HG03432 (cell line): ENCODE measurements around the gene EFNA5.
"Not testable (repeated sequence)": the region's sequence is repeated elsewhere in the genome, so short reads cannot be mapped to it uniquely, and the experiment has no call there.

Source experiments
- ATAC-seq: cut with Tn5 transposase; IDR thresholded peaks from one replicate; pipeline ENCODE4 v1.9.1; 2021; ENCODE audit warnings: mild to moderate bottlenecking, moderate library complexity; ENCODE audit not compliant: unreplicated experiment

Gene EFNA5

DNA sequence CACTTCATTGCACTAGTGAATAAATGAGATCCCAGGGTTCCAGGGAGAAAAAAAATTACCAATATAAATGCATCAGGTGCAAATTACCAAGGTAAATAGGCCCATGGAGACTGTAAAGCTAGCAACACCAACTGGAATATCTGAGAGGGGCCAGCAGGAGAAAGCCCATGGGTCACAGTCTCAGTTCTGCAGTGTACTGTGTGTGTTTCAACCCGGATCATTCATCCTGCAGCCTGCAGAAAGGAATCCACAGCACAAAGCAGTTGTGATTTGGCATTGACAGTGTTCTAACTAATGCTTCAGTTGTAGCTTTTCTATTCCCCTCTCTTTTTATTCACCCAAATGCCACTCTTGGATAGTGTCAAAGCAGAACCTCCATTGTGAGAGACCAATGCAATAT, 171.0 kb downstream of the EFNA5 start:
- no peak for ATAC-seq

DNA sequence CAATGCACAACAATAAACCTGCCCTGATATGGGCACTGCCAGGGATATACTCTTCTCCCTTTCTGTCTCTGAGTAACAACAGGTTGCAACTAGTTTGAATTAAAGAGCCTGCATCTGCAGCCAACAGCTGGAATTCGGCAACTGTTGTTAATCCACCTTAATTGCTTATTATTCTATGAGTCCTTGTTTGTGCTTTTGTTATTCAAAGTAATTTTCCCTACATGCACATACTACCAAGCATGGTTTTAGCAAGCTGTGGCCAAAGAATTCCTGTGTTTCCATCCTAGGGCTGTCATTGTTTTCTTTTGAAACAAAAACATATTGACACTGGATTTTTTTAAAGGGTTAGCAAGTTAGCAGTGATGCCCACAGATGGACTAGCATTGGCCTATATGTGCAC, 171.5 kb downstream of the EFNA5 start:
- ATAC-seq: no peak

- no peak for ATAC-seq
Observed at GRCh38 chr5:107496466-107496865, 174.3 kb downstream of the EFNA5 start.

- not testable (repeated sequence) for ATAC-seq
Observed at GRCh38 chr5:107494129-107494528, 176.6 kb downstream of the EFNA5 start.

GRCh38 chr5:107487056-107487542, 183.6 kb downstream of the EFNA5 start:
- no peak for ATAC-seq

DNA sequence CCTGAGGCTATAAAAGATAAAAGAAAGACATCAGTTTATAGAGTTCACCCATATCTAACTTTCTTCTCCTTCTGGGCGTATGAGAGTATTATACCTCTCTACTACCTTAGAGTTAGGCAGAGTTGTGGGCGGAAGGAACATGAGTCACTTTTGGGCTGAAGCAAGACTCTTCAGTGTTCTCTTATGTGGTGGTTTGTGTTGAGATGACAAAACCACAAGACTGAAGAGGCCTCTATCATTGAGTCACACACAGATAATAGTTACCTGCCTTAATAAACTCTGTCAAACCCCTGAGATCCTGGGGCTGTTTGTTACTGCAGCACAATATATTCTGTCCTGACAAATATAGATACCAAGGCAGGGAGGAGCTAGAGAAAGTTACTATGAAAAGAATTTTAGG, 184.2 kb downstream of the EFNA5 start:
- ATAC-seq: peak; percentile 81

DNA sequence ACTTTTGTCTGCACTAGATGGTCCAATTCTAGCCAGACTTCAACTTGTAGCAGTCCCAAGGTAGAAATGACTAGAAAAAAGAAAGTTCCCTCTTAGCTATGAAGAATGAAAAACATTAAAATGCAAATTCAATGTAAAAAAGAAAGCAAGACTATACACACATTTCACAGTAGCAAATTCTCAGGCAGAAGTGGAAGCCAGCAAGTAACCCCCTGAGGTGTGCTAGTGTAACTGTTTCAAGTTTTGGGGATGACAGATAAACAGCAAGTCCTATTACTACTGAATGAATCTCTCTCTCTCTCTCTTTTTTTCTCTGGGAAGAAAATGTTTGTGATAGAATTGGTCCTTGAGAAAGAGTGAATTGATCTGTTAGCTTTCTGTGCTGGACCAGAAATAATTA, 185.6 kb downstream of the EFNA5 start:
- ATAC-seq: peak; percentile 60

GRCh38 chr5:107484281-107484680, 186.5 kb downstream of the EFNA5 start:
- ATAC-seq: no peak

- ATAC-seq: no peak
Observed at GRCh38 chr5:107483231-107484024, 187.3 kb downstream of the EFNA5 start.

DNA sequence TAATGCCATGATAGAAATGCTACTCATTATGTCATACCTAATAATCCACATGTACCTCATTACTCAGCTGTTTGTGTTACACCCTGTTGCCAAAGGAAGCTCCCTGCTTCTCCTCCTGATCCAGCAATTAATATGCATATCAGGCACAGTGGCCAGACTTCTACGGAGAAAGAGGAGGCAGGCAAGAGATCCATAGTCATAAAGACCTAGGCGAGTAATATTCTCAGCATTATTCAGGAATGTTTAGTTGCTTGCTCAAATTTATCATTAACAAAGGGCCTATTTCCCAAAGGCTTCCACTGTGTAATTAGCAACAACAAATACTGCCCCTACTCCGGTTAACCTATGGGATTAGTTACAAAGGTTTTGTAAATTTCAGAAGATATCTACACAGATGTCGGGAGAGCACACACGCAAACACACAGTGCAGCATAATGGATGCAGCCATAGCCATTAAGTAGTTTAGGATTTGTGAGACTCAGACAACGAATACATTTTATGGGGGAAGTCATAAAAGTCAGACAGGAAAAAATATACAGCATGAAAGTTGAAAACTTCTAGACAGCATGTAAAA, 192.6 kb downstream of the EFNA5 start:
- no peak for ATAC-seq

GRCh38 chr5:107477492-107477891, 193.2 kb downstream of the EFNA5 start:
- ATAC-seq: no peak

- peak; percentile 90 for ATAC-seq
Observed at GRCh38 chr5:107476783-107477182, 194.0 kb downstream of the EFNA5 start.

DNA sequence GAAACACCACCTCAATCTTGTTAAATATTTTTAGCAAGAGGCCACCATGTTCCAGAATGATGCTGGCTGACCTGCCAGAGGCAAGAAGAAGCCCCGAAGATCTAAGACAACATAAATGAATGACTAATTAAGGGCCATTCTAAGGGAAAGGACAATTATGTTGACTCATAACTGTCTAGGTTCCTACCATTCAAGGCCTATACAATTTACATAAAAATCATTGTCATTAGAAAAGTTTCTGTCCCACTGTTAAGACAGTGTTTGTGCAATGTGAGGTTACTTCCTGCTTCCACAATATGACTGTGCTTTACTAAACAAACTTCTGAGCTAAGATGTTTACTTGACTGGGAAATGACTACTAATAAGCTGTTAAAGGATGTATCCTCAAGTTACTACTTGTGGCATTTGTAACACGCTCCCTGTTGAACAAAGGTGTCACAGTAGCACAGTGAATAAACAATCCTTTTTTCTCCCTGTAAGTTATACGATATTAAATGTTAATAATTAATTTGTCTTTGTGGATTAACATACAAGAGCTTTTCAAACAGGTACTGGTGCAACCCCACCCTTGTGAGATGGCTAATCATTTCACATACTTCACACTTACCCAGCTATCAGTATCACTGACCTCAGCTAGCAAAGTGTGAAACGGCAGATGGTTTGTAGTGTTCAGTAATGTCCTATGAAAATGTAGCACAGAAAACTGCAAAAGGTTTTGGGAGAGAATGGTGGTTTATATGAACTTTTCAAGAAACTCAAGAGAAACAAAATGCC, 195.8 kb downstream of the EFNA5 start:
- peak; percentile 58 for ATAC-seq

DNA sequence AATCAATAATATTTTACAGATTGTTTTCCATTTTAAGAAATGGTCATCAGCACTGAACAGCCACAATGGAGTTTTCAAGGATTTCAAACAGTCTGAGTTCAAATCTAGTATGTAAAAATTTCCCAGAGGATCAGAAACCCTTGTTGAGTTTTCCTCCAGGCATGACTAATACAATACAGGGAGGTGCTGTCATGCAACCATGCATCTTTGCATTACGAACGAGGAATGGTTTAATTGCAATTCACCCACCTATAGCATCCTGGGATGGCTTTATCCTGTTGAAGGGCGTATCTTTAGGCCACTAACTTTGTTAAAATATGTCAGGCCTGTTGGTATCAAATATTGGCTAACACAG, 196.4 kb downstream of the EFNA5 start:
- no peak for ATAC-seq

- ATAC-seq: no peak
Observed at GRCh38 chr5:107472620-107473064, 198.1 kb downstream of the EFNA5 start.

DNA sequence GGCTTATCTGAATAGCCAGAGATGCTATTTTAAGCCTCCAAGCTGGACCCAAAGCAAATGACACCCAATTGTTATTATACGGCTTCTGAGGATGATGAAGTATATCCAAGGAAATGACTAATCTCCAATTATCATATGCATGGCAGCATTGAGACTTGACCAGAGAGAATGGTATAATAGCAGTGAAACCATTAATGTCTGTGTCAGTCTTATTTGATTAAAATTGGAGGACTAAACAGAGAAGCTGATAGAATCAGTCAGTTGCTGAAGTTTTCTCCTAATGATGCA, 200.5 kb downstream of the EFNA5 start:
- ATAC-seq: no peak

DNA sequence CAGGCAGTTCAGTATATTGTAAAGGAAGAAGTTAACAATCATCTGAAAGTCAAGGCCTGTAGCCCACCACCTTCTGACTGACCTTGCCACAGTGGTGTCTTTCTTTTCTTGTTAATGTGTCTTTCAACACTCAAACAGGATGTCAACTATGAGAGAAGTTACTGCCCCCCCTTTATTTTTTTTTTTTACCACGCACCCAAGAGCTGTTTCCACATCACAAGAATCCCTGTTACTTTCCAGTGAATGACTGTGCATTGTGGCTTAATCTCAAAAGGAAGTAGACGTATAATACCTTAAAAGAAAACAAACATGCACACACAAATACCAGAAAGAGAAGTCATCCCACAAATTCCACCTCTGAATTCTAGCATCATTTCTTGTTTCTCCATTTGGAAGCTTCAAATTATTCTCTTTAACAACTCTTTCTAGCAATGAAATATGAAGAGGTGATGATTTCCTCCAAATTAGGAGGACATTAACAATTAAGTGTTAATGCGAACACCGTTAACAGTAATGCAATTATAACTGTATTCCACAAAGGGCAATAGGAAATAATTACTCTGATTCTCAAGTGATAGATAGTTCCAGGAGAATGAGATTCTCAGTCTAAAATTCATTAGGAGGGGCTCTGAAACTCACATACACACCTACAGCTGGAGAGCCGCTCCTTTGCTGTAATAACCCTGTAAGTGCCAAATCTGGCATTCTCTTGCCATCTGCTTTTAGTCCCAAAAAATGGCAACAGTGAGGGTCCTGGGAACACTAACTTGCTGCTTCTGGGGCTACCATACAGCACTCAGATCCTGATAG, 201.0 kb downstream of the EFNA5 start:
- ATAC-seq: peak; percentile 37

- ATAC-seq: no peak
Observed at GRCh38 chr5:107469064-107469463, 201.7 kb downstream of the EFNA5 start.

GRCh38 chr5:107468276-107468675, 202.5 kb downstream of the EFNA5 start:
- no peak for ATAC-seq

- no peak for ATAC-seq
Observed at GRCh38 chr5:107467137-107467932, 203.4 kb downstream of the EFNA5 start.
